ENCODE data around the gene IQSEC2.

The IQSEC2 gene

GRCh38 chrX:53272808-53273337, 8.5 kb downstream of the IQSEC2 start:
- H3K4me3 ChIP-seq (ENCODE audit: low read depth, low read length) = no peak overlapping the region
- no peak for TF ChIP-seq MAX (IDR thresholded peaks at IDR 0.05; ENCODE audit: low read depth, low read length)
- TF ChIP-seq POLR2A (IDR thresholded peaks at IDR 0.05; ENCODE audit: extremely low read depth, insufficient read length) = no peak
- no peak for TF ChIP-seq MYC (IDR thresholded peaks at IDR 0.05; ENCODE audit: low read depth, low read length)
- no peak for TF ChIP-seq CTCF (IDR thresholded peaks at IDR 0.05; ENCODE audit: low read depth, low read length)
- DNase-seq (ENCODE audit: low read depth) = no peak

GRCh38 chrX:53269536-53270107, 11.8 kb downstream of the IQSEC2 start:
- no peak for TF ChIP-seq CTCF (IDR thresholded peaks at IDR 0.05; ENCODE audit: low read depth, low read length)
- TF ChIP-seq MYC (IDR thresholded peaks at IDR 0.05; ENCODE audit: low read depth, low read length) = no peak
- TF ChIP-seq POLR2A (IDR thresholded peaks at IDR 0.05; ENCODE audit: extremely low read depth, insufficient read length) = no peak
- no peak for TF ChIP-seq MAX (IDR thresholded peaks at IDR 0.05; ENCODE audit: low read depth, low read length)
- no peak overlapping the region for H3K4me3 ChIP-seq (ENCODE audit: low read depth, low read length)
- no peak for DNase-seq (ENCODE audit: low read depth)

GRCh38 chrX:53268173-53268572, 13.2 kb downstream of the IQSEC2 start:
- no peak overlapping the region for H3K4me3 ChIP-seq (ENCODE audit: low read depth, low read length)
- no peak for DNase-seq (ENCODE audit: low read depth)
- TF ChIP-seq CTCF (IDR thresholded peaks at IDR 0.05; ENCODE audit: low read depth, low read length) (no peak), POLR2A (IDR thresholded peaks at IDR 0.05; ENCODE audit: extremely low read depth, insufficient read length) (no peak), MAX (IDR thresholded peaks at IDR 0.05; ENCODE audit: low read depth, low read length) (no peak), MYC (IDR thresholded peaks at IDR 0.05; ENCODE audit: low read depth, low read length) (no peak)

- peak; percentile 32 for DNase-seq (ENCODE audit: low read depth)
- TF ChIP-seq MAX (IDR thresholded peaks at IDR 0.05; ENCODE audit: low read depth, low read length) = no peak
- no peak for TF ChIP-seq CTCF (IDR thresholded peaks at IDR 0.05; ENCODE audit: low read depth, low read length)
- TF ChIP-seq POLR2A (IDR thresholded peaks at IDR 0.05; ENCODE audit: extremely low read depth, insufficient read length) = no peak
- no peak for TF ChIP-seq MYC (IDR thresholded peaks at IDR 0.05; ENCODE audit: low read depth, low read length)
- H3K4me3 ChIP-seq (ENCODE audit: low read depth, low read length) = no peak overlapping the region
Observed at GRCh38 chrX:53266914-53267313, 14.5 kb downstream of the IQSEC2 start.

- no peak overlapping the region for H3K4me3 ChIP-seq (ENCODE audit: low read depth, low read length)
- no peak for TF ChIP-seq MYC (IDR thresholded peaks at IDR 0.05; ENCODE audit: low read depth, low read length)
- no peak for TF ChIP-seq CTCF (IDR thresholded peaks at IDR 0.05; ENCODE audit: low read depth, low read length)
- TF ChIP-seq POLR2A (IDR thresholded peaks at IDR 0.05; ENCODE audit: extremely low read depth, insufficient read length) = no peak
- no peak for TF ChIP-seq MAX (IDR thresholded peaks at IDR 0.05; ENCODE audit: low read depth, low read length)
- DNase-seq (ENCODE audit: low read depth) = no peak
Observed at GRCh38 chrX:53265771-53266574, 15.4 kb downstream of the IQSEC2 start.

All from NB4 (cell line).